SK-N-SH treated with all-trans-retinoic acid at 6 μM for 48 hours (cell line): ENCODE results near the gene MATCAP1.

ENCODE experiments used
- PPARA ChIP-seq: fragments of 250-450 bp; sonication (Bioruptor Pico); IDR thresholded peaks from 2 replicates; pipeline ENCODE4 v1.5.0; 2020; ENCODE audit warnings: mild to moderate bottlenecking, borderline replicate concordance
- SNAI2 ChIP-seq: fragments of 250-450 bp; sonication (Bioruptor Pico); IDR thresholded peaks from 2 replicates; pipeline ENCODE4 v1.5.0; 2020; ENCODE audit warnings: mild to moderate bottlenecking, moderate library complexity
- TF ChIP-seq, protein P1 (sequence below): fragments of 250-450 bp; sonication (Bioruptor Pico); IDR thresholded peaks from 2 replicates; pipeline ENCODE4 v1.8.0; 2020; ENCODE audit warnings: mild to moderate bottlenecking, moderate library complexity, borderline replicate concordance
- TF ChIP-seq, protein P2 (sequence below): fragments of 250-450 bp; sonication (Bioruptor Pico); IDR thresholded peaks from 2 replicates; pipeline ENCODE4 v1.8.0; 2021; ENCODE audit warnings: low read depth, mild to moderate bottlenecking, moderate library complexity, borderline replicate concordance

- no peak for TF ChIP-seq SNAI2
- TF ChIP-seq, protein P1, sequence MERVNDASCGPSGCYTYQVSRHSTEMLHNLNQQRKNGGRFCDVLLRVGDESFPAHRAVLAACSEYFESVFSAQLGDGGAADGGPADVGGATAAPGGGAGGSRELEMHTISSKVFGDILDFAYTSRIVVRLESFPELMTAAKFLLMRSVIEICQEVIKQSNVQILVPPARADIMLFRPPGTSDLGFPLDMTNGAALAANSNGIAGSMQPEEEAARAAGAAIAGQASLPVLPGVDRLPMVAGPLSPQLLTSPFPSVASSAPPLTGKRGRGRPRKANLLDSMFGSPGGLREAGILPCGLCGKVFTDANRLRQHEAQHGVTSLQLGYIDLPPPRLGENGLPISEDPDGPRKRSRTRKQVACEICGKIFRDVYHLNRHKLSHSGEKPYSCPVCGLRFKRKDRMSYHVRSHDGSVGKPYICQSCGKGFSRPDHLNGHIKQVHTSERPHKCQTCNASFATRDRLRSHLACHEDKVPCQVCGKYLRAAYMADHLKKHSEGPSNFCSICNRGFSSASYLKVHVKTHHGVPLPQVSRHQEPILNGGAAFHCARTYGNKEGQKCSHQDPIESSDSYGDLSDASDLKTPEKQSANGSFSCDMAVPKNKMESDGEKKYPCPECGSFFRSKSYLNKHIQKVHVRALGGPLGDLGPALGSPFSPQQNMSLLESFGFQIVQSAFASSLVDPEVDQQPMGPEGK (CRISPR knock-in tag), result no peak
- TF ChIP-seq, protein P2, sequence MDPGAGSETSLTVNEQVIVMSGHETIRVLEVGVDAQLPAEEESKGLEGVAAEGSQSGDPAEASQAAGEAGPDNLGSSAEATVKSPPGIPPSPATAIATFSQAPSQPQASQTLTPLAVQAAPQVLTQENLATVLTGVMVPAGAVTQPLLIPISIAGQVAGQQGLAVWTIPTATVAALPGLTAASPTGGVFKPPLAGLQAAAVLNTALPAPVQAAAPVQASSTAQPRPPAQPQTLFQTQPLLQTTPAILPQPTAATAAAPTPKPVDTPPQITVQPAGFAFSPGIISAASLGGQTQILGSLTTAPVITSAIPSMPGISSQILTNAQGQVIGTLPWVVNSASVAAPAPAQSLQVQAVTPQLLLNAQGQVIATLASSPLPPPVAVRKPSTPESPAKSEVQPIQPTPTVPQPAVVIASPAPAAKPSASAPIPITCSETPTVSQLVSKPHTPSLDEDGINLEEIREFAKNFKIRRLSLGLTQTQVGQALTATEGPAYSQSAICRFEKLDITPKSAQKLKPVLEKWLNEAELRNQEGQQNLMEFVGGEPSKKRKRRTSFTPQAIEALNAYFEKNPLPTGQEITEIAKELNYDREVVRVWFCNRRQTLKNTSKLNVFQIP, result no peak
- no peak for TF ChIP-seq PPARA (CRISPR knock-in tag)
These were observed 35.0 kb downstream of the MATCAP1 start for GRCh38 chr16:67148656-67149275.
